Measurements from ENCODE around the gene GABBR2. TPM values are rescaled to one million over a fixed set of nuclear protein-coding genes. Genes with fewer than 3 reads are reported as not detected.

Gene GABBR2
- total and polyA plus RNA-seq, 2 of the 8 experiments (the other 6 are each of a cell fraction or from before 2014, with no cell fraction given), result 0.50 to 1.2 TPM

GRCh38 chr9:98702340-98702739 is 6.4 kb downstream of the GABBR2 start:
- no peak overlapping the region for H2BK5ac ChIP-seq (ENCODE audit: low read depth, low read length)
- no peak overlapping the region for H4K91ac ChIP-seq (replicated peaks; ENCODE audit: insufficient read length, low read length)
- H3K9ac ChIP-seq (replicated peaks in 1 of 4; ENCODE audit: extremely low read depth in 1 of 4, low read depth in 3 of 4, low read length in 3 of 4), result no peak overlapping the region
- H3K79me2 ChIP-seq (ENCODE audit: control insufficient read depth in 1 of 2, insufficient read depth in 2 of 2, low read length in 2 of 2), result no peaks in the 10 kb centered on the region
- H3K79me1 ChIP-seq (ENCODE audit: low read depth, low read length), result no peaks in the 10 kb centered on the region
- H4K5ac ChIP-seq (ENCODE audit: insufficient read length, low read depth, low read length), result no peak overlapping the region
- H2AFZ ChIP-seq (ENCODE audit: low read length), result no peak overlapping the region
- H3K4me3 ChIP-seq (ENCODE audit: extremely low read depth in 1 of 4, insufficient read depth in 2 of 4, low read depth in 3 of 4, low read length in 4 of 4), result no peak overlapping the region
- no peak overlapping the region for H2AK5ac ChIP-seq (ENCODE audit: low read depth, low read length)
- no peak overlapping the region for H3K23ac ChIP-seq (ENCODE audit: insufficient read length)
- H4K20me1 ChIP-seq (replicated peaks in 1 of 2; ENCODE audit: control insufficient read depth in 1 of 2, insufficient read depth in 2 of 2, low read length in 2 of 2), result peaks cover 0 to 1% of the 10 kb centered on the region in 2 experiments
- H3K4ac ChIP-seq (replicated peaks; ENCODE audit: insufficient read length, low read depth, low read length), result no peak overlapping the region
- H3K14ac ChIP-seq (ENCODE audit: insufficient read length), result no peak overlapping the region
- no peak overlapping the region for H3K56ac ChIP-seq (replicated peaks; ENCODE audit: insufficient read length, low read depth, low read length)
- H3K27ac ChIP-seq (ENCODE audit: low read depth, low read length), result no peak overlapping the region
- no peak overlapping the region for H3K4me2 ChIP-seq (ENCODE audit: insufficient read depth in 1 of 2, low read depth in 2 of 2, low read length in 2 of 2)
- peaks cover 5% of the 10 kb centered on the region; the same call in 1 of the 2 replicates for H3K23me2 ChIP-seq (ENCODE audit: low read depth, low read length)
- POLR2A ChIA-PET (ENCODE audit: partially characterized antibody), result no interaction called here
- no peak overlapping the region for H2BK12ac ChIP-seq (ENCODE audit: low read depth, low read length)
- CTCF ChIA-PET (ENCODE audit: partially characterized antibody), result interaction anchor here (0.6 to 0.9 kb wide), 2 partner anchors 24 to 132 kb away, joined by 3 to 5 read pairs; no protein-coding TSS in a partner anchor
- no peak for DNase-seq (ENCODE audit: low read depth in 1 of 2, low spot score in 2 of 2)
- H2BK15ac ChIP-seq (ENCODE audit: low read length), result no peak overlapping the region
- no peaks in the 10 kb centered on the region for H3K36me3 ChIP-seq (ENCODE audit: control insufficient read depth in 2 of 4, insufficient read depth in 4 of 4, low read length in 3 of 4)
- H2BK120ac ChIP-seq (replicated peaks; ENCODE audit: low read depth, low read length), result no peak overlapping the region
- H3K9me3 ChIP-seq (ENCODE audit: insufficient read depth in 2 of 2, low read depth in 1 of 2, low read length in 1 of 2), result no peaks in the 10 kb centered on the region
- no peak overlapping the region for H2BK20ac ChIP-seq (ENCODE audit: low read length)
- peaks cover 11 to 23% (median 19%) of the 10 kb centered on the region in 4 experiments for H3K27me3 ChIP-seq (replicated peaks in 1 of 4; ENCODE audit: control insufficient read depth in 3 of 4, extremely low read depth in 1 of 4, insufficient read depth in 3 of 4, low read length in 3 of 4)
- no peak overlapping the region for H3K18ac ChIP-seq (ENCODE audit: extremely low read depth, low read length)
- no peak for TF ChIP-seq TAF1 (IDR thresholded peaks at IDR 0.05; ENCODE audit: low read depth, low read length)
- TF ChIP-seq RBBP5 (IDR thresholded peaks at IDR 0.05; ENCODE audit: borderline replicate concordance, low read depth, low read length), result no peak
- no peak for TF ChIP-seq RXRA (IDR thresholded peaks at IDR 0.05; ENCODE audit: insufficient read depth, low read depth, low read length)
- no peak for TF ChIP-seq FOSL1 (IDR thresholded peaks at IDR 0.05; ENCODE audit: insufficient read depth, low read depth, low read length)
- no peak for TF ChIP-seq KDM5A (IDR thresholded peaks at IDR 0.05; ENCODE audit: low read length)
- TF ChIP-seq SIRT6 (IDR thresholded peaks at IDR 0.05; ENCODE audit: low read length), result no peak
- 96% methylated on average over 8 of the region's 8 CpGs; no CpG with 5 or more reads in 1 of the 2 experiments for WGBS, 2 experiments (ENCODE audit: extremely low coverage in 1 of 2, insufficient coverage in 1 of 2, insufficient read length in 1 of 2, insufficient replicate concordance in 2 of 2, low coverage in 1 of 2, low lambda C conversion rate in 2 of 2, missing lambda C conversion rate in 1 of 2)
- FAIRE-seq, result no peak
- peaks cover 0 to 6% (median 3%) of the 10 kb centered on the region in 4 experiments; a peak in 4 of 7 replicates for H3K4me1 ChIP-seq (replicated peaks in 1 of 4; ENCODE audit: control insufficient read depth in 3 of 4, insufficient read depth in 4 of 4, low read length in 3 of 4)
- no peak overlapping the region for H4K8ac ChIP-seq (ENCODE audit: extremely low read depth, insufficient read depth, low read length)

All from H1 (cell line).